GM12878 (cell line): ENCODE measurements around the gene ABCD2. TPM values are rescaled to one million over a fixed set of nuclear protein-coding genes. Genes with fewer than 3 reads are reported as not detected.
A peak's percentile ranks its signal among the peaks of the same experiment; 100 is the strongest.

Experiments used
- ATAC-seq: fragments of 200-7000 bp; cut with Tn5 transposase; 3 replicates; pipeline ENCODE4 v1.9.1; 2020; ENCODE audit warnings: mild to moderate bottlenecking, moderate library complexity
- Bru-seq: library from RNA; stranded (reverse); fragments of 400-500 nt; gene quantifications from one replicate; lab custom pipeline; 2021; lab: Mats Ljungman, UMichigan
- BruChase-seq, 2 experiments: library from RNA; stranded (reverse); fragments of 400-500 nt; gene quantifications; one replicate each; lab custom pipeline; 2021; lab: Mats Ljungman, UMichigan
- BruUV-seq: library from RNA; stranded (reverse); fragments of 400-500 nt; replicated peaks from 2 replicates; lab custom pipeline; 2021; lab: Mats Ljungman, UMichigan
- CTCF ChIA-PET: fragments of 300-600 bp; sonication (Branson Sonifier 250); formaldehyde crosslinking; extraction: SDS; loops from one replicate; lab custom pipeline; 2021; ENCODE audit warnings: inconsistent platforms; lab: Yijun Ruan, JAX
- POLR2A ChIA-PET: fragments of 350-600 bp; formaldehyde crosslinking; extraction: SDS; loops from one replicate; lab custom pipeline; 2021; ENCODE audit warnings: inconsistent platforms; lab: Charles Lee
- RAD21 ChIA-PET: fragments of 300-600 bp; sonication (Branson Sonifier 250); formaldehyde crosslinking; loops from one replicate; lab custom pipeline; 2023; ENCODE audit warnings: antibody characterized with exemption; ENCODE audit not compliant: unreplicated experiment; lab: Charles Lee
- SMC1A ChIA-PET: fragments of 300-600 bp; sonication (Branson Sonifier 250); formaldehyde crosslinking; loops from one replicate; lab custom pipeline; 2023; ENCODE audit not compliant: unreplicated experiment, uncharacterized antibody; lab: Charles Lee
- DNase-seq: peaks from one replicate; pipeline ENCODE4 v3.0.0-alpha.2; 2011; ENCODE audit warnings: low read depth, low spot score
- FAIRE-seq: peaks from 3 replicates; lab custom pipeline; 2011; peaks lifted over from hg19 to GRCh38; lab: Jason Lieb, UNC
- H2AFZ ChIP-seq: 2 replicates; pipeline ENCODE4 v1.6.0; 2011; ENCODE audit warnings: low read depth, low read length, control low read depth; ENCODE audit not compliant: control insufficient read depth
- H3K27ac ChIP-seq: 2 replicates; pipeline ENCODE4 v1.5.1; 2011; ENCODE audit warnings: control low read depth; ENCODE audit not compliant: control insufficient read depth, insufficient read depth
- H3K27me3 ChIP-seq, 2 experiments: replicated peaks in 1 of 2; 2 replicates each; pipeline versions ENCODE4 v1.6.0 to v1.6.1; 2011; ENCODE audit warnings: low read length in 1 of 2; ENCODE audit not compliant: control insufficient read depth in 2 of 2, insufficient read depth in 2 of 2
- H3K36me3 ChIP-seq, 2 experiments: 2 replicates each; pipeline ENCODE4 v1.5.1; 2011; ENCODE audit warnings: low read length in 1 of 2; ENCODE audit not compliant: control insufficient read depth in 2 of 2, insufficient read depth in 2 of 2
- H3K4me1 ChIP-seq: 2 replicates; pipeline ENCODE4 v1.6.1; 2011; ENCODE audit warnings: mild to moderate bottlenecking, low read length, moderate library complexity, mixed read lengths; ENCODE audit not compliant: control insufficient read depth, insufficient read depth
- H3K4me2 ChIP-seq: 2 replicates; pipeline ENCODE4 v1.6.0; 2011; ENCODE audit warnings: control low read depth; ENCODE audit not compliant: control insufficient read depth, insufficient read depth
- H3K4me3 ChIP-seq: fragments of 200-600 bp; sonication (generic); 2 replicates; pipeline ENCODE4 v1.5.1; 2016
- H3K79me2 ChIP-seq: 2 replicates; pipeline ENCODE4 v1.6.0; 2011; ENCODE audit warnings: low read length; ENCODE audit not compliant: control insufficient read depth, insufficient read depth
- H3K9ac ChIP-seq: 2 replicates; pipeline ENCODE4 v1.8.0; 2011; ENCODE audit warnings: low read length, control low read depth, mixed read lengths; ENCODE audit not compliant: control insufficient read depth, insufficient read depth
- H3K9me3 ChIP-seq: replicated peaks from 3 replicates; pipeline ENCODE4 v1.5.1; 2011; ENCODE audit warnings: mild to moderate bottlenecking, low read length; ENCODE audit not compliant: control insufficient read depth, insufficient read depth
- H4K20me1 ChIP-seq: 2 replicates; pipeline ENCODE4 v1.6.0; 2011; ENCODE audit not compliant: control insufficient read depth, insufficient read depth
- EZH2 ChIP-seq: IDR thresholded peaks from 2 replicates; pipeline ENCODE4 v1.6.1; 2012; ENCODE audit warnings: low read depth, mild to moderate bottlenecking, control low read depth, inconsistent platforms, low read length, borderline replicate concordance; ENCODE audit not compliant: control insufficient read depth
- FOS ChIP-seq: IDR thresholded peaks from 3 replicates; pipeline ENCODE4 v1.6.1; 2011; ENCODE audit warnings: borderline replicate concordance; ENCODE audit not compliant: insufficient read length; ENCODE audit errors: extremely low read depth
- HSF1 ChIP-seq: fragments of 150-350 bp; IDR thresholded peaks from 2 replicates; pipeline ENCODE4 v1.6.1; 2014; ENCODE audit warnings: mild to moderate bottlenecking, low read depth, low read length
- JUNB ChIP-seq: IDR thresholded peaks from 2 replicates; pipeline ENCODE4 v1.6.1; 2016; ENCODE audit warnings: antibody characterized with exemption, mild to moderate bottlenecking
- RAD51 ChIP-seq: fragments of 450-650 bp; IDR thresholded peaks from 2 replicates; pipeline ENCODE4 v1.6.1; 2016; ENCODE audit warnings: moderate library complexity, mild to moderate bottlenecking, inconsistent platforms
- RELA ChIP-seq: fragments of 450-650 bp; IDR thresholded peaks from 2 replicates; pipeline ENCODE4 v1.8.0; 2014; ENCODE audit warnings: borderline replicate concordance; ENCODE audit not compliant: partially characterized antibody
- SKIL ChIP-seq: fragments of 450-650 bp; IDR thresholded peaks from 2 replicates; pipeline ENCODE4 v1.6.1; 2017; ENCODE audit warnings: mild to moderate bottlenecking, low read depth, inconsistent platforms; ENCODE audit not compliant: poor library complexity, severe bottlenecking
- SUZ12 ChIP-seq: fragments of 200-600 bp; sonication (generic); IDR thresholded peaks from one replicate; pipeline ENCODE4 v1.6.1; 2018; ENCODE audit warnings: antibody characterized with exemption, mild to moderate bottlenecking; ENCODE audit not compliant: unreplicated experiment
- USF2 ChIP-seq: IDR thresholded peaks from 2 replicates; pipeline ENCODE4 v1.6.1; 2011; ENCODE audit warnings: low read depth, low read length, improper control_type of control experiment, borderline replicate concordance
- WRNIP1 ChIP-seq: IDR thresholded peaks from 2 replicates; pipeline ENCODE4 v1.6.1; 2011; ENCODE audit warnings: low read depth, low read length, improper control_type of control experiment, borderline replicate concordance
- YBX1 ChIP-seq: fragments of 450-650 bp; IDR thresholded peaks from 2 replicates; pipeline ENCODE4 v1.6.1; 2016; ENCODE audit warnings: antibody characterized with exemption
- ZNF274 ChIP-seq: IDR thresholded peaks from one replicate; pipeline ENCODE4 v1.8.0; 2011; ENCODE audit not compliant: insufficient read length, insufficient read depth
- ZNF622 ChIP-seq: fragments of 450-650 bp; IDR thresholded peaks from 2 replicates; pipeline ENCODE4 v1.6.1; 2017; ENCODE audit warnings: mild to moderate bottlenecking, inconsistent platforms
- WGBS: methylation state at CpG from one replicate; pipeline ENCODE4 v1.1.6; 2016; ENCODE audit warnings: low lambda C conversion rate; ENCODE audit not compliant: insufficient replicate concordance, insufficient coverage; ENCODE audit errors: missing lambda C conversion rate; 5-methylcytosine and 5-hydroxymethylcytosine counted together
- in situ Hi-C: fragments of 300-500 bp; cut with MboI; formaldehyde crosslinking; loops from 9 replicates; pipeline ENCODE4 v1.14.3; 2018; ENCODE audit warnings: mixed read lengths
- intact Hi-C: fragments of 100-400 bp; cut with micrococcal nuclease; formaldehyde crosslinking; loops from one replicate; pipeline ENCODE4 v1.14.2; 2022; ENCODE audit not compliant: unreplicated experiment
- long read RNA-seq, 2 experiments: library from polyadenylated mRNA; unstranded; transcript quantifications; one replicate each; pipeline ENCODE4 v2.0.0, GENCODE V29; 2019 to 2020
- polyA minus RNA-seq, 3 experiments: library from RNA; depleted of rRNA, polyadenylated mRNA; stranded (reverse); fragments of >200 nt; gene quantifications; 2 replicates each; pipeline ENCODE4 v1.2.3, GENCODE V29; 2011
- polyA plus RNA-seq, 11 experiments: library from polyadenylated mRNA; depleted of rRNA in 4 of 11; unstranded in 6 of 11; stranded (reverse) in 5 of 11; fragments of >200 nt; fragmentation: Nextera tagmentation in 4 of 11; fragmentation: Illumina TruSeq in 1 of 11; extraction: Ambion mirVana in 4 of 11; extraction: Trizol in 1 of 11; gene quantifications; 1 replicate in 1 of 11; 2 replicates in 10 of 11; pipeline versions ENCODE4 v1.2.1 to v1.2.3, GENCODE V29; 2011 to 2016; ENCODE audit warnings: inconsistent platforms in 2 of 11, missing spikeins in 2 of 11, low read depth in 1 of 11
- total RNA-seq, 4 experiments: library from RNA; depleted of rRNA in 3 of 4; stranded (reverse); fragments of >200 nt in 3 of 4; fragmentation: Illumina TruSeq in 1 of 4; extraction: Trizol in 1 of 4; gene quantifications; 2 replicates each; pipeline versions ENCODE4 v1.2.1 to v1.2.3, GENCODE V29; 2013 to 2021

ABCD2 gene
- total RNA-seq (2013; cell fraction: nucleolus; rRNA removed): 65.6 and 69.0 TPM in 2 replicates
- total RNA-seq (2014; rRNA removed) (9.5 and 13.8 TPM in 2 replicates), total RNA-seq (2014; rRNA removed; fragmentation: Illumina TruSeq; extraction: Trizol) (16.2 and 16.9 TPM in 2 replicates), total RNA-seq (2021) (10.3 and 11.0 TPM in 2 replicates), polyA plus RNA-seq (2011; rRNA removed) (6.4 and 10.7 TPM in 2 replicates), polyA plus RNA-seq (2014; fragmentation: Illumina TruSeq; extraction: Trizol) (9.1 and 12.3 TPM in 2 replicates), polyA plus RNA-seq (2014; fragmentation: Nextera tagmentation; extraction: Ambion mirVana) (1 to 10 TPM; 4.4 to 5.7 TPM), polyA plus RNA-seq (2014; rRNA removed) (4.4 and 6.2 TPM in 2 replicates), polyA plus RNA-seq (2016; fragmentation: Nextera tagmentation; extraction: Ambion mirVana) (1 to 10 TPM; 7.4 to 7.5 TPM), polyA minus RNA-seq (2011; rRNA and poly(A)+ RNA removed) (11.4 and 16.4 TPM in 2 replicates), Bru-seq, nascent RNA (percentile 82 among the genes with signal in this experiment), BruChase-seq, experiment 1, labeled RNA remaining after a 6-hour chase (percentile 66 among the genes with signal in this experiment), BruChase-seq, experiment 2, labeled RNA remaining after a 2-hour chase (percentile 73 among the genes with signal in this experiment)
- polyA plus RNA-seq (2011; ENCODE audit: low read depth): 2.2 TPM
- polyA plus RNA-seq (2011; cell fraction: cytosol; rRNA removed): 1.9 and 2.1 TPM in 2 replicates
- 3.6 and 4.8 TPM in 2 replicates for polyA plus RNA-seq (2011; cell fraction: nucleus; rRNA removed)
- 2.6 and 2.9 TPM in 2 replicates for polyA plus RNA-seq (2012)
- polyA minus RNA-seq (2011; cell fraction: cytosol; rRNA and poly(A)+ RNA removed): 2.9 and 4.3 TPM in 2 replicates
- polyA minus RNA-seq (2011; cell fraction: nucleus; rRNA and poly(A)+ RNA removed): 11.1 and 14.7 TPM in 2 replicates
- long read RNA-seq, experiment 1, full-length matches to known transcripts: 1 of 3 reads
- long read RNA-seq, experiment 1, partial matches to known transcripts: 0 of 3 reads
- long read RNA-seq, experiment 1, other reads (novel, unspliced or antisense): 2 of 3 reads
- long read RNA-seq, experiment 2, full-length matches to known transcripts: 27 of 63 reads
- long read RNA-seq, experiment 2, partial matches to known transcripts: 9 of 63 reads
- long read RNA-seq, experiment 2, other reads (novel, unspliced or antisense): 27 of 63 reads

- intact Hi-C loops: loop anchor here (2.0 to 10.0 kb wide), 6 partner anchors 73 to 715 kb away; partner anchors contain the start of genes CPNE8, KIF21A and LRRK2
- peak; percentile 97 for FAIRE-seq
- H3K4me1 ChIP-seq: peaks cover 16% of the 10 kb centered on the region
- no peak for TF ChIP-seq SUZ12
- no peak for TF ChIP-seq HSF1
- peak; percentile 54; the same call in 1 of the 2 replicates for TF ChIP-seq JUNB
- TF ChIP-seq ZNF274: no peak
- no peak for TF ChIP-seq RAD51
- no peak for TF ChIP-seq SKIL
- no peak for TF ChIP-seq EZH2
- peak; percentile 54; the same call in 1 of the 2 replicates for TF ChIP-seq WRNIP1
- TF ChIP-seq ZNF622: no peak
- TF ChIP-seq RELA: no peak
- no peak for TF ChIP-seq USF2
- TF ChIP-seq FOS: no peak
- no peak for TF ChIP-seq YBX1
These were observed at the start of gene ABCD2 for GRCh38 chr12:39619660-39620433. Gene ABCD2, minus strand, starts transcription at chr12:39619803. Its CDS starts 188 bp downstream, at chr12:39619615.

More at GRCh38 chr12:39619660-39620433, at the start of gene ABCD2:
- ChIA-PET SMC1A (interaction anchor here (0.8 to 7.0 kb wide), 25 partner anchors 9 to 940 kb away, joined by 3 to 101 read pairs (median 3); no protein-coding TSS in a partner anchor), CTCF (interaction anchor here (0.8 to 3.9 kb wide), 12 partner anchors 9 to 302 kb away, joined by 3 to 19 read pairs (median 4); no protein-coding TSS in a partner anchor), POLR2A (interaction anchor here (0.5 to 3.9 kb wide), 13 partner anchors 8 to 849 kb away, joined by 3 to 29 read pairs (median 4); no protein-coding TSS in a partner anchor), RAD21 (interaction anchor here (0.8 to 5.3 kb wide), 22 partner anchors 8 to 940 kb away, joined by 3 to 41 read pairs (median 3); no protein-coding TSS in a partner anchor)
- in situ Hi-C loops: loop anchor here (25.0 kb wide), 3 partner anchors 492 to 833 kb away; partner anchors contain the start of gene SLC2A13
- Histone ChIP-seq H3K36me3 (no peaks in the 10 kb centered on the region), H3K27me3 (no peaks in the 10 kb centered on the region), H3K9ac (peak within 1 kb of the TSS; percentile 92), H3K9me3 (no peaks in the 10 kb centered on the region), H4K20me1 (no peaks in the 10 kb centered on the region), H2AFZ (peak within 1 kb of the TSS; percentile 90), H3K27ac (peak within 1 kb of the TSS; percentile 98), H3K4me3 (peak within 1 kb of the TSS; percentile 95), H3K4me2 (peak within 1 kb of the TSS; percentile 96), H3K79me2 (peaks cover 49% of the 10 kb centered on the region)
- under 1% methylated on average over 20 of the region's 20 CpGs for WGBS
- BruUV-seq: no TSS peak
- peak; percentile 97 for DNase-seq
- peak; percentile 62 for ATAC-seq
